Body of pancreas (tissue), 4 donors: ENCODE measurements around the gene MXRA7. TPM values are rescaled to one million over a fixed set of nuclear protein-coding genes. Genes with fewer than 3 reads are reported as not detected.

Source experiments
- ATAC-seq: fragments of 150-250 bp; one replicate; pipeline ENCODE4 v1.9.1; 2016
- DNase-seq, 4 donors: peaks; one replicate each; pipeline ENCODE4 v3.0.0-alpha.2; 2019
- H3K27ac ChIP-seq, 4 donors: fragments of 200-600 bp; sonication (generic); 1 replicate in 3 of 4; 2 replicates in 1 of 4; pipeline versions ENCODE4 v1.5.1 to v1.6.1; 2016 to 2019; ENCODE audit warnings: mild to moderate bottlenecking in 1 of 4, mixed read lengths in 1 of 4, moderate library complexity in 1 of 4
- H3K27me3 ChIP-seq, 2 donors: fragments of 200-600 bp; sonication (generic); one replicate each; pipeline ENCODE4 v1.6.0; 2016; ENCODE audit warnings: mild to moderate bottlenecking in 1 of 2
- H3K36me3 ChIP-seq, 2 donors: fragments of 200-600 bp; sonication (generic); replicated peaks in 1 of 2; 2 replicates each; pipeline ENCODE4 v1.5.1; 2016; ENCODE audit warnings: low read depth in 2 of 2; ENCODE audit not compliant: insufficient read depth in 1 of 2
- H3K4me1 ChIP-seq: fragments of 200-600 bp; sonication (generic); one replicate; pipeline ENCODE4 v1.6.0; 2016
- H3K4me3 ChIP-seq, 2 donors: fragments of 200-600 bp; sonication (generic); 1 replicate in 1 of 2; 2 replicates in 1 of 2; pipeline ENCODE4 v1.5.1; 2016 to 2019
- H3K9me3 ChIP-seq, 3 donors: fragments of 200-600 bp; sonication (generic); 1 replicate in 2 of 3; 2 replicates in 1 of 3; pipeline ENCODE4 v1.5.1; 2016
- CTCF ChIP-seq, 7 experiments: fragments of 450-650 bp in 4 of 7; fragments of 200-600 bp in 3 of 7; sonication (generic) in 3 of 7; IDR thresholded peaks; one replicate each; pipeline ENCODE4 v1.5.1; 2016 to 2019; ENCODE audit warnings: antibody characterized with exemption in 7 of 7
- POLR2A ChIP-seq, 3 donors: fragments of 450-650 bp; IDR thresholded peaks; one replicate each; pipeline ENCODE4 v1.6.1; 2016; ENCODE audit warnings: antibody characterized with exemption in 3 of 3, mild to moderate bottlenecking in 2 of 3
- WGBS, 2 donors: methylation state at CpG; one replicate each; pipeline ENCODE4 v1.1.5; 2017; 5-methylcytosine and 5-hydroxymethylcytosine counted together
- intact Hi-C: fragments of 100-400 bp; cut with DNase I; formaldehyde crosslinking; loops from one replicate; pipeline ENCODE4 v1.15.1; 2023
- total RNA-seq, 2 donors: library from RNA; depleted of rRNA; stranded (reverse); fragments of >200 nt; gene quantifications; one replicate each; pipeline ENCODE4 v1.1.0, GENCODE V29; 2016

The MXRA7 gene
- total RNA-seq, 2 donors from 2014 or later = 71.9 to 87.4 TPM

- no peaks in the 10 kb centered on the region for H3K27me3 ChIP-seq
- H3K27ac ChIP-seq = peak overlapping the region in 3 of 4 donors; percentile 93 to 95 (median 93)
- H3K9me3 ChIP-seq = no peaks in the 10 kb centered on the region
- H3K36me3 ChIP-seq = no peaks in the 10 kb centered on the region
- WGBS, 2 donors = 82 to 93% methylated on average over 1 to 3 of the region's 3 CpGs
- ATAC-seq (no peak), DNase-seq (no peak)
- no peak for TF ChIP-seq CTCF (IDR thresholded peaks at IDR 0.05)
- TF ChIP-seq POLR2A (IDR thresholded peaks at IDR 0.05) = no peak
- no peak overlapping the region for H3K4me3 ChIP-seq
- peaks cover 30% of the 10 kb centered on the region for H3K4me1 ChIP-seq
- intact Hi-C loops = no loop called here
Measured at GRCh38 chr17:76672892-76673291, 37.9 kb downstream of the MXRA7 start.

- Histone ChIP-seq H3K9me3 (no peaks in the 10 kb centered on the region), H3K27me3 (no peaks in the 10 kb centered on the region), H3K27ac (peak overlapping the region; percentile 93 to 97 (median 94)), H3K36me3 (no peaks in the 10 kb centered on the region), H3K4me3 (peak overlapping the region in 1 of 2 donors; percentile 46), H3K4me1 (peaks cover 30% of the 10 kb centered on the region)
- DNase-seq (peak in 3 of 4 donors; percentile 37 to 45 (median 43)), ATAC-seq (no peak)
- WGBS, 2 donors = 17 to 22% methylated on average over 13 of the region's 13 CpGs
- intact Hi-C loops = no loop called here
- TF ChIP-seq CTCF (IDR thresholded peaks at IDR 0.05) (no peak), POLR2A (IDR thresholded peaks at IDR 0.05) (no peak)
Measured at GRCh38 chr17:76672270-76672851, 38.4 kb downstream of the MXRA7 start.

- Histone ChIP-seq H3K9me3 (no peaks in the 10 kb centered on the region), H3K4me3 (peak overlapping the region in 1 of 2 donors; percentile 46), H3K4me1 (peaks cover 30% of the 10 kb centered on the region), H3K36me3 (no peaks in the 10 kb centered on the region), H3K27me3 (no peaks in the 10 kb centered on the region), H3K27ac (peak overlapping the region; percentile 93 to 97 (median 94))
- WGBS, 2 donors = 0 to 2% methylated on average over 19 of the region's 19 CpGs
- TF ChIP-seq POLR2A (IDR thresholded peaks at IDR 0.05) = peak; percentile 31 to 89 (median 89)
- peak in 4 of 7 experiments; percentile 36 to 45 (median 40) for TF ChIP-seq CTCF (IDR thresholded peaks at IDR 0.05)
- intact Hi-C loops = no loop called here
- ATAC-seq (peak; percentile 2), DNase-seq (no peak)
Measured at GRCh38 chr17:76671912-76672262, 38.9 kb downstream of the MXRA7 start.

- ATAC-seq (peak; percentile 97), DNase-seq (peak; percentile 100)
- no peak for TF ChIP-seq CTCF (IDR thresholded peaks at IDR 0.05)
- TF ChIP-seq POLR2A (IDR thresholded peaks at IDR 0.05) = peak in 2 of 3 donors; percentile 64 to 65
- no peaks in the 10 kb centered on the region for H3K36me3 ChIP-seq
- intact Hi-C loops = no loop called here
- H3K4me3 ChIP-seq = no peak overlapping the region
- H3K4me1 ChIP-seq = peaks cover 30% of the 10 kb centered on the region
- no peaks in the 10 kb centered on the region for H3K27me3 ChIP-seq
- no peaks in the 10 kb centered on the region for H3K9me3 ChIP-seq
- H3K27ac ChIP-seq = peak overlapping the region; percentile 93 to 97 (median 94)
- 0 to 15% methylated on average over 11 to 32 of the region's 32 CpGs for WGBS, 2 donors
Measured at GRCh38 chr17:76671123-76671911, 39.4 kb downstream of the MXRA7 start.
